Measurements from ENCODE around the gene PARD3.

GRCh38 chr10:34449836-34450235, 365.3 kb downstream of the PARD3 start:
- TF ChIP-seq CTBP1 (IDR thresholded peaks at IDR 0.05; ENCODE audit: borderline replicate concordance) (no peak), LEF1 (IDR thresholded peaks at IDR 0.05; ENCODE audit: borderline replicate concordance) (no peak), NFRKB (IDR thresholded peaks at IDR 0.05) (no peak)
- TF ChIP-seq, protein P1, sequence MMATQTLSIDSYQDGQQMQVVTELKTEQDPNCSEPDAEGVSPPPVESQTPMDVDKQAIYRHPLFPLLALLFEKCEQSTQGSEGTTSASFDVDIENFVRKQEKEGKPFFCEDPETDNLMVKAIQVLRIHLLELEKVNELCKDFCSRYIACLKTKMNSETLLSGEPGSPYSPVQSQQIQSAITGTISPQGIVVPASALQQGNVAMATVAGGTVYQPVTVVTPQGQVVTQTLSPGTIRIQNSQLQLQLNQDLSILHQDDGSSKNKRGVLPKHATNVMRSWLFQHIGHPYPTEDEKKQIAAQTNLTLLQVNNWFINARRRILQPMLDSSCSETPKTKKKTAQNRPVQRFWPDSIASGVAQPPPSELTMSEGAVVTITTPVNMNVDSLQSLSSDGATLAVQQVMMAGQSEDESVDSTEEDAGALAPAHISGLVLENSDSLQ (IDR thresholded peaks at IDR 0.05) = no peak
